IPS-18a (cell line): ENCODE data around the gene MIDN.

ENCODE experiments used
- H3K27ac ChIP-seq: one replicate; pipeline ENCODE4 v1.5.1; 2013; ENCODE audit warnings: low read length
- H3K27me3 ChIP-seq: one replicate; pipeline ENCODE4 v1.6.1; 2013; ENCODE audit warnings: mild to moderate bottlenecking, low read length; ENCODE audit not compliant: control insufficient read depth, insufficient read depth
- H3K36me3 ChIP-seq: one replicate; pipeline ENCODE4 v1.6.1; 2013; ENCODE audit warnings: low read depth, low read length; ENCODE audit not compliant: control insufficient read depth
- H3K4me1 ChIP-seq: one replicate; pipeline ENCODE4 v1.6.1; 2013; ENCODE audit warnings: low read depth, low read length; ENCODE audit not compliant: control insufficient read depth
- H3K4me3 ChIP-seq: one replicate; pipeline ENCODE4 v1.5.1; 2013; ENCODE audit warnings: low read length
- H3K9ac ChIP-seq: one replicate; pipeline ENCODE4 v1.6.1; 2013; ENCODE audit warnings: mild to moderate bottlenecking, low read length, moderate library complexity
- H3K9me3 ChIP-seq: one replicate; pipeline ENCODE4 v1.6.1; 2013; ENCODE audit warnings: low read depth, low read length; ENCODE audit not compliant: control insufficient read depth

MIDN gene

GRCh38 chr19:1281569-1282287, 33.3 kb downstream of the MIDN start:
- Histone ChIP-seq H3K4me1 (peaks cover 4% of the 10 kb centered on the region), H3K9me3 (no peaks in the 10 kb centered on the region), H3K27ac (no peak overlapping the region), H3K27me3 (peaks cover 27% of the 10 kb centered on the region), H3K36me3 (peaks cover 6% of the 10 kb centered on the region), H3K4me3 (no peak overlapping the region), H3K9ac (no peak overlapping the region)

- Histone ChIP-seq H3K36me3 (peaks cover 6% of the 10 kb centered on the region), H3K9me3 (no peaks in the 10 kb centered on the region), H3K9ac (no peak overlapping the region), H3K27ac (no peak overlapping the region), H3K4me1 (peaks cover 4% of the 10 kb centered on the region), H3K4me3 (no peak overlapping the region), H3K27me3 (peaks cover 29% of the 10 kb centered on the region)
These were observed 34.3 kb downstream of the MIDN start for GRCh38 chr19:1282588-1283206.

- H3K9me3 ChIP-seq = no peaks in the 10 kb centered on the region
- H3K9ac ChIP-seq = no peak overlapping the region
- peaks cover 29% of the 10 kb centered on the region for H3K27me3 ChIP-seq
- H3K4me1 ChIP-seq = peaks cover 4% of the 10 kb centered on the region
- H3K27ac ChIP-seq = no peak overlapping the region
- no peak overlapping the region for H3K4me3 ChIP-seq
- peaks cover 6% of the 10 kb centered on the region for H3K36me3 ChIP-seq
These were observed 35.0 kb downstream of the MIDN start for GRCh38 chr19:1283207-1283916.

GRCh38 chr19:1283917-1284292, 35.5 kb downstream of the MIDN start:
- Histone ChIP-seq H3K4me3 (no peak overlapping the region), H3K27ac (no peak overlapping the region), H3K36me3 (peaks cover 3% of the 10 kb centered on the region), H3K4me1 (peaks cover 4% of the 10 kb centered on the region), H3K9me3 (no peaks in the 10 kb centered on the region), H3K9ac (no peak overlapping the region), H3K27me3 (peaks cover 29% of the 10 kb centered on the region)

GRCh38 chr19:1284293-1284978, 36.1 kb downstream of the MIDN start:
- Histone ChIP-seq H3K27ac (no peak overlapping the region), H3K9me3 (no peaks in the 10 kb centered on the region), H3K4me3 (no peak overlapping the region), H3K36me3 (no peaks in the 10 kb centered on the region), H3K4me1 (peaks cover 4% of the 10 kb centered on the region), H3K27me3 (peaks cover 29% of the 10 kb centered on the region), H3K9ac (no peak overlapping the region)

- Histone ChIP-seq H3K9me3 (no peaks in the 10 kb centered on the region), H3K27ac (no peak overlapping the region), H3K36me3 (no peaks in the 10 kb centered on the region), H3K9ac (no peak overlapping the region), H3K4me3 (peak overlapping the region; percentile 21), H3K27me3 (peaks cover 29% of the 10 kb centered on the region), H3K4me1 (peaks cover 4% of the 10 kb centered on the region)
These were observed 36.8 kb downstream of the MIDN start for GRCh38 chr19:1284979-1285736.

GRCh38 chr19:1285737-1286360, 37.5 kb downstream of the MIDN start, which contains the start of gene EFNA2:
TSS of gene EFNA2 (plus strand) at chr19:1285873. CDS start at chr19:1286169, 296 bp downstream.
- Histone ChIP-seq H3K4me1 (peaks cover 4% of the 10 kb centered on the region), H3K27me3 (peaks cover 29% of the 10 kb centered on the region), H3K9me3 (no peaks in the 10 kb centered on the region), H3K27ac (no peak within 1 kb of the TSS), H3K9ac (no peak within 1 kb of the TSS), H3K4me3 (peak within 1 kb of the TSS; percentile 51), H3K36me3 (no peaks in the 10 kb centered on the region)

GRCh38 chr19:1286487-1287353, 38.3 kb downstream of the MIDN start:
- Histone ChIP-seq H3K4me1 (peaks cover 4% of the 10 kb centered on the region), H3K4me3 (peak overlapping the region; percentile 51), H3K9ac (no peak overlapping the region), H3K27me3 (peaks cover 29% of the 10 kb centered on the region), H3K9me3 (no peaks in the 10 kb centered on the region), H3K36me3 (no peaks in the 10 kb centered on the region), H3K27ac (no peak overlapping the region)

GRCh38 chr19:1287354-1288225, 39.2 kb downstream of the MIDN start:
- Histone ChIP-seq H3K4me1 (peaks cover 4% of the 10 kb centered on the region), H3K9ac (no peak overlapping the region), H3K27ac (no peak overlapping the region), H3K4me3 (no peak overlapping the region), H3K27me3 (peaks cover 29% of the 10 kb centered on the region), H3K9me3 (no peaks in the 10 kb centered on the region), H3K36me3 (no peaks in the 10 kb centered on the region)
